Ovary (tissue), 1 donor: Measurements from ENCODE around the gene ZFP36.

Source experiments
- EP300 ChIP-seq: sonication (generic); formaldehyde crosslinking; IDR thresholded peaks from one replicate; pipeline ENCODE4 v1.6.1; 2017; ENCODE audit warnings: antibody characterized with exemption
- POLR2A ChIP-seq: fragments of 450-650 bp; IDR thresholded peaks from one replicate; pipeline ENCODE4 v1.6.1; 2017; ENCODE audit warnings: antibody characterized with exemption, mild to moderate bottlenecking, moderate library complexity

DNA sequence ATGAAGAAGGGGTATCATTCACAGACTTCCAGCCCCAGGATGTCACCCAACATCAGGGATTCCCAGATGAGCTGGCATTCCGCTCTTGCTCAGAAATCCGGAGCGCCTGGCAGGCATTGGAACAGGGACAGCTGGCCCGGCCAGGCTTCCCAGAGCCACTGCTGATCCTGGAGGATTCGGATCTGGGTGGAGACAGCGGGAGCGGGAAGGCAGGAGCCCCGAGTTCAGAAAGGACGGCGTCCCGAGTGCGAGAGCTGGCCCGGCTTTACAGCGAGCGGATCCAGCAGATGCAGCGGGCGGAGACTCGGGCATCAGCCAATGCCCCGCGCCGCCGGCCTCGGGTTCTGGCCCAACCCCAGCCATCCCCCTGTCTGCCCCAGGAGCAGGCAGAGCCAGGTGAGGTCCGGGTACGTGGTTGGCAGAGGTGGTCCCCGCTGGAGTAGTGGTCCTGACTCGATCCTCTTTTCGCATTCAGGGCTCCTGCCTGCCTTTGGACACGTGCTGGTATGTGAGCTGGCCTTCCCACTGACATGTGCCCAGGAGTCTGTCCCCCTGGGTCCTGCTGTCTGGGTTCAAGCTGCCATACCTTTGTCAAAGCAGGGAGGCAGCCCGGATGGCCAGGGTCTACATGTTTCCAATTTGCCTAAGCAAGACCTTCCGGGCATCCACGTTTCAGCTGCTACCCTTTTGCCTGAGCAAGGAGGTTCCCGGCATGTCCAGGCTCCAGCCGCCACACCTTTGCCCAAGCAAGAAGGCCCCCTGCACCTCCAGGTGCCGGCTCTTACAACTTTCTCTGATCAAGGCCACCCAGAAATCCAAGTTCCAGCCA, 16.8 kb downstream of the ZFP36 start:
- TF ChIP-seq EP300 (no peak), POLR2A (no peak)
